Measurements from ENCODE around the gene IGFLR1.

DNA sequence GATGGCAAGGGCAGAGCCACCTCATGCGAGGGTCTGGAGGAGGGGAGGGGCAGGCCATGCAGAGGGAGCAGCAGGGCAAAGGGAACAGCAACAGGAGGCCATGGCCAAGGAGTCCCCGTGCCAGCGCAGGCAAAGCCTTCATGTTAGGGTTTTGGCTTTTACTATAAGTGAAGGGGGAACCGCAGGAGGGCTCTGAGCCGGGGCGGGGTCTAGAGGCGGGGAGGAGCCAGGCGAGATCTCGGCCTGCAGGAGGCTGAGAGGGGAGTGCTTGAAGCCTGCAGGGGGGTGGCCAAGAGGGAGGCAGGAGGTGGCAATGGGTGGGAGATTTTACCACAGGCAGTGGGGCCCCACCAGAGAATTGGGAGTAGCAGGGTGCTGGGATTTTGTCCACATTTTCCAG lies 39.4 kb upstream of the IGFLR1 start:
- TF ChIP-seq, protein P1, sequence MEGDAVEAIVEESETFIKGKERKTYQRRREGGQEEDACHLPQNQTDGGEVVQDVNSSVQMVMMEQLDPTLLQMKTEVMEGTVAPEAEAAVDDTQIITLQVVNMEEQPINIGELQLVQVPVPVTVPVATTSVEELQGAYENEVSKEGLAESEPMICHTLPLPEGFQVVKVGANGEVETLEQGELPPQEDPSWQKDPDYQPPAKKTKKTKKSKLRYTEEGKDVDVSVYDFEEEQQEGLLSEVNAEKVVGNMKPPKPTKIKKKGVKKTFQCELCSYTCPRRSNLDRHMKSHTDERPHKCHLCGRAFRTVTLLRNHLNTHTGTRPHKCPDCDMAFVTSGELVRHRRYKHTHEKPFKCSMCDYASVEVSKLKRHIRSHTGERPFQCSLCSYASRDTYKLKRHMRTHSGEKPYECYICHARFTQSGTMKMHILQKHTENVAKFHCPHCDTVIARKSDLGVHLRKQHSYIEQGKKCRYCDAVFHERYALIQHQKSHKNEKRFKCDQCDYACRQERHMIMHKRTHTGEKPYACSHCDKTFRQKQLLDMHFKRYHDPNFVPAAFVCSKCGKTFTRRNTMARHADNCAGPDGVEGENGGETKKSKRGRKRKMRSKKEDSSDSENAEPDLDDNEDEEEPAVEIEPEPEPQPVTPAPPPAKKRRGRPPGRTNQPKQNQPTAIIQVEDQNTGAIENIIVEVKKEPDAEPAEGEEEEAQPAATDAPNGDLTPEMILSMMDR (IDR thresholded peaks at IDR 0.05): no peak
- no peak for TF ChIP-seq POLR2A (IDR thresholded peaks at IDR 0.05)
